ENCODE measurements around the gene ZNF784. TPM values are rescaled to one million over a fixed set of nuclear protein-coding genes. Genes with fewer than 3 reads are reported as not detected.

Gene ZNF784
- total RNA-seq, 1 donor from 2014 or later, result 6.8 TPM

DNA sequence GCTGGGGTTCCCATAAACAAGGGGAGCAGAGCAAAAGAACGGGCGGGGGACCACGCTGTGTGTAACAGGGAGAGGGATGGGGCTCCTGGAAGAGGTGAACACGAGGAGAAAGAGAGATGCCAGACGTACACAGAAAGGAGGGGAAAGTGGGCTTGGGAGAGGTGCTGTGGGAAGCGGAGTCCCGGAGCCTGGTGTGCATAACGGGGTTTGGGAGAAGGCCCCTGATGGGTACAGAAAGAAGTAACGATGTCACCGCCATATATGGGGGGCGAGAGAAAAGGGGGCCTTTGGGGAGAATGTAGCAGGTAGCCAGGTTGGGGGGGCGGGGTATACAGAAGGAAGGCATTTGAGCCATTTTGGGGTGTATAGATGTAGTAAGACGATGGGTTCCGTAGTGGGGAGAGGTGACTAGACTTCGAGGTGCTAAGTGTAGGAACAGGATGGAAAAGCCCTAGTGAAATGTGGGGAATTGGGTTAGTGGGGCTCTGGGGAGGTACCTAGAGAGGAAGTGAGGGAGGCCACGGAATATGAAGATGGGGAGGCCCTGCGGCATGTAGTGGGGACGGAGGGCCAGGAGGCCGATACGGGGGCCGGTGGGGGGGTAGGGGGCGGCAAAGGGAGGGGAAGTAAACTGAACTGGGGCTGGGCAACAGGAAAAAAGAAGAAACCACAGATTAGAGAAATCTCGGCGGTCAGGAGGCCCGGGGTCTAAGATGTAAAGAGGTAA, 17.2 kb upstream of the ZNF784 start:
- Mint-ChIP-seq H3K4me1 (ENCODE audit: unreplicated experiment) (peaks cover 29% of the 10 kb centered on the region), H3K27me3 (ENCODE audit: unreplicated experiment) (peaks cover 22% of the 10 kb centered on the region), H3K4me3 (ENCODE audit: unreplicated experiment) (peak overlapping the region; percentile 93), H3K36me3 (ENCODE audit: low read depth, unreplicated experiment) (peaks cover 24% of the 10 kb centered on the region), H3K9me3 (ENCODE audit: unreplicated experiment) (no peaks in the 10 kb centered on the region), H3K27ac (ENCODE audit: unreplicated experiment) (peak overlapping the region; percentile 76)
- DNase-seq (ENCODE audit: low spot score), result no peak
- TF ChIP-seq, protein P1, sequence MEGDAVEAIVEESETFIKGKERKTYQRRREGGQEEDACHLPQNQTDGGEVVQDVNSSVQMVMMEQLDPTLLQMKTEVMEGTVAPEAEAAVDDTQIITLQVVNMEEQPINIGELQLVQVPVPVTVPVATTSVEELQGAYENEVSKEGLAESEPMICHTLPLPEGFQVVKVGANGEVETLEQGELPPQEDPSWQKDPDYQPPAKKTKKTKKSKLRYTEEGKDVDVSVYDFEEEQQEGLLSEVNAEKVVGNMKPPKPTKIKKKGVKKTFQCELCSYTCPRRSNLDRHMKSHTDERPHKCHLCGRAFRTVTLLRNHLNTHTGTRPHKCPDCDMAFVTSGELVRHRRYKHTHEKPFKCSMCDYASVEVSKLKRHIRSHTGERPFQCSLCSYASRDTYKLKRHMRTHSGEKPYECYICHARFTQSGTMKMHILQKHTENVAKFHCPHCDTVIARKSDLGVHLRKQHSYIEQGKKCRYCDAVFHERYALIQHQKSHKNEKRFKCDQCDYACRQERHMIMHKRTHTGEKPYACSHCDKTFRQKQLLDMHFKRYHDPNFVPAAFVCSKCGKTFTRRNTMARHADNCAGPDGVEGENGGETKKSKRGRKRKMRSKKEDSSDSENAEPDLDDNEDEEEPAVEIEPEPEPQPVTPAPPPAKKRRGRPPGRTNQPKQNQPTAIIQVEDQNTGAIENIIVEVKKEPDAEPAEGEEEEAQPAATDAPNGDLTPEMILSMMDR (IDR thresholded peaks at IDR 0.05; ENCODE audit: unreplicated experiment), result no peak

DNA sequence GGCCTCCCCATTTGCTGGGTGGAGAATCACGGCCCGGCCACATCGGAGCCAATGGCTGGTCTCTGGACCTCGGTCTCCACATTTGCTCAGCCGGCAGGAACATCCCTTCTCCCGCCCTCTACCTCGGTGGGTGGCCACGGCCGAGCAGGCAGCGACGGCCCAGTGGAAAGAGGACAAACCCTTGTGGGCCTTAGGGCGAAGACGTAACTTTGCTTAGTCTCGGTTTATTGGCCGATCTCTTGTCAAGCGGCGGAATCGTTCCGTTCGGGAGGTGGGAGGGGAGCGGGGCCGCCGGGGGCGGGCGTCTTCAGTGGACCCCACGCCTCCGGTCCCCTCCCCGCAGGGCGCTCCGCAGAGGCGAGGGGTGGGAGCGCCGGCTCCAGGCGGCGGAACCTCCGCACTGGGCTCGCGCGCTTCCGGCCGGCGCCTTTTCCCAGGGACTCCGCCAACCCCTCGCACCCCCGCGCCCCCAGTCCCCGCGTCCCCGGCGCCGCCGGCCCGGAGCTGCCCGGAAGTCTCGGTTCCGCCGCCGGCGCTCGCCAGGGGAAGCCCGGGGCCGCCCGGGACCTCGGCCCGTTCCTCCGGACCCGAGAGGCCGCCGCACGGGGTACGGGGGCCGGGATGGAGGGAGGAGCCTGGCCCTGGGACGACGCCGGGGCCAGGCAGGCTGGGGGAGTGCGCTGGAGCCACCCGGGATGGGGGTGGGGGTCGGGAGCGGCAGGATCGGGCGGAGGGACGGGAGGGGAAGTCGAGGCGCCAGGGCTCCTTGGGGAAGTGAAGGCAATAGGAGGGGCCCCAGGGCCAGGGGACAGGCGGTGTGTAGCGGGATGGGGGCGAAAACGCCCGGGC, 16.4 kb upstream of the ZNF784 start, which contains the start of gene ZNF580:
Gene ZNF580, plus strand, starts transcription at position 426 of the 849 bp plus-strand sequence. CDS start 1,507 bp downstream, outside the sequence.
- peaks cover 37% of the 10 kb centered on the region for H3K4me1 Mint-ChIP-seq (ENCODE audit: unreplicated experiment)
- no peaks in the 10 kb centered on the region for H3K9me3 Mint-ChIP-seq (ENCODE audit: unreplicated experiment)
- TF ChIP-seq, protein P1 (IDR thresholded peaks at IDR 0.05; ENCODE audit: unreplicated experiment), result no peak
- H3K36me3 Mint-ChIP-seq (ENCODE audit: low read depth, unreplicated experiment), result peaks cover 26% of the 10 kb centered on the region
- peak within 1 kb of the TSS; percentile 93 for H3K4me3 Mint-ChIP-seq (ENCODE audit: unreplicated experiment)
- DNase-seq (ENCODE audit: low spot score), result peak; percentile 49
- H3K27ac Mint-ChIP-seq (ENCODE audit: unreplicated experiment), result peak within 1 kb of the TSS; percentile 70
- H3K27me3 Mint-ChIP-seq (ENCODE audit: unreplicated experiment), result peaks cover 24% of the 10 kb centered on the region

DNA sequence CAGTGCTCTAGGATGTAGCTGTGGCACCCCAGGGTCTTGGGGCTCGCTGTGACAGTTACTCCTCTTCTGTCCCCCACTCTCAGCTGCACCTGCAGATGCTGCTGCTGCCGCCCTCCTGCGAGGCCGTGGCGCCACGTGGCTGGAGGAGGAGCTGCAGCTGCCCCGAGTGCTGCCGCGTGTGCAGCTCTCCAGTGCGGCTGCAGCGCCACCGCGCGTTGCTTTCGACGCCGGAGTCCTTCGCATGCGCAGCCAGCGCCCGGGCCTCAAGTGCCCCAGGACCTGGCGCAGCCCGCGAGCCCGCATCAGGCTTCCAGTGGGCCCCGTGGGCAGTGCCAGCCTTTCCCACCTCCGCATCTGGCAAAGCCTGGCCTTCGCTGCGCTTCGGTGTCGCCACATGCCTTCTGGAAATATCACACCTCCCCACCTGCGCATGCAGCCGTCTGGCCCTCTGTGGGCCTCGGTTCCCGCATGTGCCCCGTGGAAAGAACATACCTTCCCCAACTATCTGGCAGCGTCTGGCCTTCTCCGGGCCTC, 15.7 kb upstream of the ZNF784 start:
- H3K36me3 Mint-ChIP-seq (ENCODE audit: low read depth, unreplicated experiment), result peaks cover 26% of the 10 kb centered on the region
- H3K27me3 Mint-ChIP-seq (ENCODE audit: unreplicated experiment), result peaks cover 22% of the 10 kb centered on the region
- H3K9me3 Mint-ChIP-seq (ENCODE audit: unreplicated experiment), result no peaks in the 10 kb centered on the region
- TF ChIP-seq, protein P1 (IDR thresholded peaks at IDR 0.05; ENCODE audit: unreplicated experiment), result no peak
- peak overlapping the region; percentile 70 for H3K27ac Mint-ChIP-seq (ENCODE audit: unreplicated experiment)
- H3K4me3 Mint-ChIP-seq (ENCODE audit: unreplicated experiment), result peak overlapping the region; percentile 91
- H3K4me1 Mint-ChIP-seq (ENCODE audit: unreplicated experiment), result peaks cover 38% of the 10 kb centered on the region
- no peak for DNase-seq (ENCODE audit: low spot score)

DNA sequence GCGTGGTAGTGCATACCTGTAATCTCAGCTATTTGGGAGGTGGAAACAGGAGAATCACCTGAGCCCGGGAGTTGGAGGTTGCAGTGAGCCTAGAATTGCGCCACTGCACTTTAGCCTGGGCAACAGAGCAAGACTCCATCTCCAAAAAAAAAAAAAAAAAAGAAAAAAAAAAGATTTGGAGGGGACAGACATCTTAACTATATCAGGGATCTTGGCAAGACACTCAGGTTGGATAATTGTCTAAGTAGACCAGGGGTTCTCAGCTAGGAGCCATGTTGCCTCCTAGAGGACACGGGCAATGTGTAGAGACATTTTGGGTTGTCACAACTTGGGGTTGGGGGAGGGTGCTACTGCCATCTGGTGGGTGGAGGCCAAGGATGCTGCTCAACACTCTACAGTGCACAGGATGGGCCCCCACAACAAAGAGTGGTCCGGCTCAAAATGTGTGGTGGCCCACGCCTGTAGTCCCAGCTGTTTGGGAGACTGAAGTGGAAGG, 14.5 kb upstream of the ZNF784 start:
- Mint-ChIP-seq H3K9me3 (ENCODE audit: unreplicated experiment) (no peaks in the 10 kb centered on the region), H3K4me1 (ENCODE audit: unreplicated experiment) (peaks cover 43% of the 10 kb centered on the region), H3K4me3 (ENCODE audit: unreplicated experiment) (peak overlapping the region; percentile 78), H3K27me3 (ENCODE audit: unreplicated experiment) (peaks cover 23% of the 10 kb centered on the region), H3K36me3 (ENCODE audit: low read depth, unreplicated experiment) (peaks cover 26% of the 10 kb centered on the region), H3K27ac (ENCODE audit: unreplicated experiment) (peak overlapping the region; percentile 36)
- DNase-seq (ENCODE audit: low spot score), result peak; percentile 55
- TF ChIP-seq, protein P1 (IDR thresholded peaks at IDR 0.05; ENCODE audit: unreplicated experiment), result peak; percentile 30
